ENCODE results near the gene NAT16. TPM values are rescaled to one million over a fixed set of nuclear protein-coding genes. Genes with fewer than 3 reads are reported as not detected.

NAT16 gene
- total and polyA plus RNA-seq, 2 of the 8 experiments (the other 6 are each of a cell fraction or from before 2014, with no cell fraction given): 0.26 to 0.84 TPM

DNA sequence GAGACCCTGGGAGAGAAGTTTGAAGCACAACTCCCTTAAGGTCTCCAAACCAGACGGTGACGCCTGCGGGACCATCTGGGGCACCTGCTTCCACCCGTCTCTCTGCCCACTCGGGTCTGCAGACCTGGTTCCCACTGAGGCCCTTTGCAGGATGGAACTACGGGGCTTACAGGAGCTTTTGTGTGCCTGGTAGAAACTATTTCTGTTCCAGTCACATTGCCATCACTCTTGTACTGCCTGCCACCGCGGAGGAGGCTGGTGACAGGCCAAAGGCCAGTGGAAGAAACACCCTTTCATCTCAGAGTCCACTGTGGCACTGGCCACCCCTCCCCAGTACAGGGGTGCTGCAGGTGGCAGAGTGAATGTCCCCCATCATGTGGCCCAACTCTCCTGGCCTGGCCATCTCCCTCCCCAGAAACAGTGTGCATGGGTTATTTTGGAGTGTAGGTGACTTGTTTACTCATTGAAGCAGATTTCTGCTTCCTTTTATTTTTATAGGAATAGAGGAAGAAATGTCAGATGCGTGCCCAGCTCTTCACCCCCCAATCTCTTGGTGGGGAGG lies 42.4 kb downstream of the NAT16 start:
- Histone ChIP-seq H3K9ac (replicated peaks in 1 of 4; ENCODE audit: extremely low read depth in 1 of 4, low read depth in 3 of 4, low read length in 3 of 4) (no peak overlapping the region), H2BK15ac (ENCODE audit: low read length) (no peak overlapping the region), H2BK12ac (ENCODE audit: low read depth, low read length) (0 out of 2 replicates have a peak overlapping the region, but pooled peaks have one; percentile 44), H3K23ac (ENCODE audit: insufficient read length) (no peak overlapping the region), H3K4ac (replicated peaks; ENCODE audit: insufficient read length, low read depth, low read length) (no peak overlapping the region), H3K4me3 (ENCODE audit: extremely low read depth in 1 of 4, insufficient read depth in 2 of 4, low read depth in 3 of 4, low read length in 4 of 4) (no peak overlapping the region), H3K79me1 (ENCODE audit: low read depth, low read length) (no peaks in the 10 kb centered on the region), H4K5ac (ENCODE audit: insufficient read length, low read depth, low read length) (no peak overlapping the region), H3K4me2 (ENCODE audit: insufficient read depth in 1 of 2, low read depth in 2 of 2, low read length in 2 of 2) (no peak overlapping the region), H4K8ac (ENCODE audit: extremely low read depth, insufficient read depth, low read length) (peak overlapping the region; percentile 75; the same call in 1 of the 2 replicates), H2BK20ac (ENCODE audit: low read length) (no peak overlapping the region), H3K4me1 (replicated peaks in 1 of 4; ENCODE audit: control insufficient read depth in 3 of 4, insufficient read depth in 4 of 4, low read length in 3 of 4) (peaks cover 2 to 14% (median 6%) of the 10 kb centered on the region in 4 experiments; a peak in 6 of 7 replicates), H4K91ac (replicated peaks; ENCODE audit: insufficient read length, low read length) (no peak overlapping the region), H3K56ac (replicated peaks; ENCODE audit: insufficient read length, low read depth, low read length) (no peak overlapping the region), H2AFZ (ENCODE audit: low read length) (no peak overlapping the region), H3K27ac (ENCODE audit: low read depth, low read length) (no peak overlapping the region), H3K79me2 (ENCODE audit: control insufficient read depth in 1 of 2, insufficient read depth in 2 of 2, low read length in 2 of 2) (no peaks in the 10 kb centered on the region), H3K23me2 (ENCODE audit: low read depth, low read length) (no peaks in the 10 kb centered on the region; the same call in 1 of the 2 replicates), H4K20me1 (replicated peaks in 1 of 2; ENCODE audit: control insufficient read depth in 1 of 2, insufficient read depth in 2 of 2, low read length in 2 of 2) (no peaks in the 10 kb centered on the region), H2BK5ac (ENCODE audit: low read depth, low read length) (no peak overlapping the region; the same call in 1 of the 2 replicates), H2AK5ac (ENCODE audit: low read depth, low read length) (no peak overlapping the region), H3K9me3 (ENCODE audit: insufficient read depth in 2 of 2, low read depth in 1 of 2, low read length in 1 of 2) (no peaks in the 10 kb centered on the region), H2BK120ac (replicated peaks; ENCODE audit: low read depth, low read length) (no peak overlapping the region), H3K36me3 (ENCODE audit: control insufficient read depth in 2 of 4, insufficient read depth in 4 of 4, low read length in 3 of 4) (no peaks in the 10 kb centered on the region), H3K27me3 (replicated peaks in 1 of 4; ENCODE audit: control insufficient read depth in 3 of 4, extremely low read depth in 1 of 4, insufficient read depth in 3 of 4, low read length in 3 of 4) (peaks cover 0 to 2% (median 0%) of the 10 kb centered on the region in 4 experiments; a peak in 1 of 7 replicates), H3K14ac (ENCODE audit: insufficient read length) (no peak overlapping the region), H3K18ac (ENCODE audit: extremely low read depth, low read length) (no peak overlapping the region)
- no peak for FAIRE-seq
- POLR2A ChIA-PET (ENCODE audit: partially characterized antibody): interaction anchor here (0.6 to 1.2 kb wide), 3 partner anchors 11 to 156 kb away, joined by 3 to 4 read pairs (median 4); partner anchors contain the start of genes SERPINE1 and TRIM56
- no peak for DNase-seq (ENCODE audit: low read depth in 1 of 2, low spot score in 2 of 2)
- CTCF ChIA-PET (ENCODE audit: partially characterized antibody): interaction anchor here (0.7 to 9.7 kb wide), 17 partner anchors 9 to 245 kb away, joined by 3 to 168 read pairs (median 4); partner anchors contain the start of genes MOGAT3 and SERPINE1
- WGBS, 2 experiments (ENCODE audit: extremely low coverage in 1 of 2, insufficient coverage in 1 of 2, insufficient read length in 1 of 2, insufficient replicate concordance in 2 of 2, low coverage in 1 of 2, low lambda C conversion rate in 2 of 2, missing lambda C conversion rate in 1 of 2): 95% methylated on average over 7 of the region's 9 CpGs; no CpG with 5 or more reads in 1 of the 2 experiments
- TF ChIP-seq ASH2L (IDR thresholded peaks at IDR 0.05; ENCODE audit: low read length): no peak
- TF ChIP-seq BRCA1 (IDR thresholded peaks at IDR 0.05; ENCODE audit: low read depth, low read length): no peak
- TF ChIP-seq KDM4A (IDR thresholded peaks at IDR 0.05; ENCODE audit: low read depth, low read length, severe bottlenecking): no peak
- no peak for TF ChIP-seq NANOG (IDR thresholded peaks at IDR 0.05; ENCODE audit: insufficient read depth, low read depth, low read length, poor library complexity, severe bottlenecking)
- no peak for TF ChIP-seq SRF (IDR thresholded peaks at IDR 0.05; ENCODE audit: low read depth, low read length)

All from H1 (cell line).